Left ventricle myocardium inferior (tissue), 1 donor: Measurements from ENCODE around the gene NRP2. TPM values are rescaled to one million over a fixed set of nuclear protein-coding genes. Genes with fewer than 3 reads are reported as not detected.

ENCODE experiments used
- DNase-seq: peaks from one replicate; pipeline ENCODE4 v3.0.0-alpha.2; 2020
- H3K27ac ChIP-seq: fragments of 200-600 bp; replicated peaks from 2 replicates; pipeline ENCODE4 v1.8.0; 2021
- H3K27me3 ChIP-seq: fragments of 200-600 bp; 2 replicates; pipeline ENCODE4 v1.8.0; 2021; ENCODE audit warnings: low read depth
- H3K36me3 ChIP-seq: fragments of 200-600 bp; 2 replicates; pipeline ENCODE4 v1.8.0; 2021
- H3K4me1 ChIP-seq: fragments of 200-600 bp; 2 replicates; pipeline ENCODE4 v1.8.0; 2021
- H3K4me3 ChIP-seq: fragments of 200-600 bp; 2 replicates; pipeline ENCODE4 v1.8.0; 2021; ENCODE audit warnings: mild to moderate bottlenecking, moderate library complexity
- H3K9me3 ChIP-seq: fragments of 200-600 bp; replicated peaks from 2 replicates; pipeline ENCODE4 v1.8.0; 2021
- intact Hi-C: fragments of 100-400 bp; cut with micrococcal nuclease; formaldehyde crosslinking; loops from one replicate; pipeline ENCODE4 v1.11.0; 2022
- total RNA-seq: library from RNA; stranded (reverse); fragmentation: NEBNext Ultra II Directional; extraction: Animal tissue kit (Norgen Biotek cat#: 25700); gene quantifications from one replicate; pipeline ENCODE4 v1.2.1, GENCODE V29; 2021
- TF ChIP-seq, protein P1 (sequence below): fragments of 200-600 bp; IDR thresholded peaks from 2 replicates; pipeline ENCODE4 v1.8.0; 2021; ENCODE audit warnings: antibody characterized with exemption, mild to moderate bottlenecking, borderline replicate concordance
- donor health status: DM: no; HTN: yes; CAD: no; lungs with severe emphysema.

The NRP2 gene
- total RNA-seq, 1 donor from 2014 or later: 7.6 TPM

- Histone ChIP-seq H3K9me3 (no peaks in the 10 kb centered on the region), H3K4me1 (no peaks in the 10 kb centered on the region), H3K36me3 (peaks cover 17% of the 10 kb centered on the region), H3K27me3 (no peaks in the 10 kb centered on the region), H3K4me3 (no peak overlapping the region), H3K27ac (no peak overlapping the region)
- TF ChIP-seq, protein P1, sequence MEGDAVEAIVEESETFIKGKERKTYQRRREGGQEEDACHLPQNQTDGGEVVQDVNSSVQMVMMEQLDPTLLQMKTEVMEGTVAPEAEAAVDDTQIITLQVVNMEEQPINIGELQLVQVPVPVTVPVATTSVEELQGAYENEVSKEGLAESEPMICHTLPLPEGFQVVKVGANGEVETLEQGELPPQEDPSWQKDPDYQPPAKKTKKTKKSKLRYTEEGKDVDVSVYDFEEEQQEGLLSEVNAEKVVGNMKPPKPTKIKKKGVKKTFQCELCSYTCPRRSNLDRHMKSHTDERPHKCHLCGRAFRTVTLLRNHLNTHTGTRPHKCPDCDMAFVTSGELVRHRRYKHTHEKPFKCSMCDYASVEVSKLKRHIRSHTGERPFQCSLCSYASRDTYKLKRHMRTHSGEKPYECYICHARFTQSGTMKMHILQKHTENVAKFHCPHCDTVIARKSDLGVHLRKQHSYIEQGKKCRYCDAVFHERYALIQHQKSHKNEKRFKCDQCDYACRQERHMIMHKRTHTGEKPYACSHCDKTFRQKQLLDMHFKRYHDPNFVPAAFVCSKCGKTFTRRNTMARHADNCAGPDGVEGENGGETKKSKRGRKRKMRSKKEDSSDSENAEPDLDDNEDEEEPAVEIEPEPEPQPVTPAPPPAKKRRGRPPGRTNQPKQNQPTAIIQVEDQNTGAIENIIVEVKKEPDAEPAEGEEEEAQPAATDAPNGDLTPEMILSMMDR: no peak
- DNase-seq: no peak
- intact Hi-C loops: no loop called here
Observed at GRCh38 chr2:205744074-205744591, 61.8 kb downstream of the NRP2 start.

DNA sequence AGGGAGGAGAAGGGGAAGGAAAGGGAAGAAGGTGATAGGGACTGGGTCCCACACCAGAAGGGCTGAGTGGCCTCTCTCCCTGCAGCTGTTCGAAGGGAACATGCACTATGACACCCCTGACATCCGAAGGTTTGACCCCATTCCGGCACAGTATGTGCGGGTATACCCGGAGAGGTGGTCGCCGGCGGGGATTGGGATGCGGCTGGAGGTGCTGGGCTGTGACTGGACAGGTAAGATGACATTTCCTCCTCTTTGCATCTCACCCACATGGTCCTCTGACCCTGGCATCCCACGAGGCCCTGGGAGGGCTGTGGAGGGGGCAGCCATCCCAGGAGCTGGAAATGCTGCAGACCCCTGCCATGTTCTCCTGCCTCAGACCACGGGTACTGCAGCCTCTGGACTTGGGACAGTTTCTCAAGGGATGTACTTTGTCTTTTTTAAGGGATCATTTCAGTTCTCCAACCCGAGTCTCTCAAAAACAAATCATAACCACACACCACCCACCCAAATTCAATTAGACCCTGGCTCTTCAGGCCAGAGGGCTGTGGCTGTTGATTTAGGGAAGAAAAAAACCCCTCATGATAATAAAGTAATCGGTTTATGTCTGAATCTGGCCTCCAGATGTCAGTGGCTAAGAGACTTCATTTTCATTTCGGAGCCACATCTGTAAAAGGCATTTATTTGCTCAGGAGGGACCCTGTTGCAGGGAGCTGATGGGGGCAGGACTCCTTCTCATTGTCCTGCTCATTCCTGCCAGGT, 63.5 kb downstream of the NRP2 start:
- no peak for DNase-seq
- no peak overlapping the region for H3K4me3 ChIP-seq
- H3K27me3 ChIP-seq: no peaks in the 10 kb centered on the region
- no peaks in the 10 kb centered on the region for H3K9me3 ChIP-seq
- H3K36me3 ChIP-seq: peaks cover 11% of the 10 kb centered on the region
- H3K4me1 ChIP-seq: no peaks in the 10 kb centered on the region
- TF ChIP-seq, protein P1: no peak
- intact Hi-C loops: no loop called here
- no peak overlapping the region for H3K27ac ChIP-seq

- intact Hi-C loops: no loop called here
- DNase-seq: no peak
- H3K4me1 ChIP-seq: no peaks in the 10 kb centered on the region
- no peak overlapping the region for H3K4me3 ChIP-seq
- TF ChIP-seq, protein P1: no peak
- no peaks in the 10 kb centered on the region for H3K9me3 ChIP-seq
- H3K36me3 ChIP-seq: peaks cover 9% of the 10 kb centered on the region
- H3K27ac ChIP-seq: no peak overlapping the region
- no peaks in the 10 kb centered on the region for H3K27me3 ChIP-seq
Observed at GRCh38 chr2:205746420-205746785, 64.1 kb downstream of the NRP2 start.

DNA sequence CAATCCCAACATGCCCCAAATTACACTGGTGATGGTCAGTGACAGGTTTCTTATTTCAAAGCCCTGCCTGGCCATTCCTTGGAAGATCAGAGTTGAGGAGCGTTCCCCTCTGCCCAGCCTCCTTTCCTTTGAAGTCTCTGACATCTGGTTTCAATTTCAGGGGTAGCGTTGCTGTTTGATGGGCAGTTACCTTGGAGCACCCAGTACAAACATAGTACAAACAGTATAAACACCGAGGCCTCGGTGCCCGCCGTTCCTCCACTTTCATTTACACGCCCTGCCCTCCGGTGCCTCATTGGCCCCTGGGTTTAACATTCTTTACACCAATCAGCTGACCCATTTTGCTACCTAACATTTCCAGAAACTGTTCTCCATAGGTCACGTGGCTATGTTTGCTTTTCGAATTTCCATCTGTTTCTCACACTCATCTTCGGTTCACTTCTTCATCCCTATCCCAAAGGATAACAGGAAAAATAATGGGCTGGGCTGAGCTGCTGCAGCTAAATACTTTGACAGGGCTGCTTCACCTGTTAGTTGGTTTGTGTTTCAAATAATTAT, 65.6 kb downstream of the NRP2 start:
- no peak overlapping the region for H3K27ac ChIP-seq
- H3K36me3 ChIP-seq: peaks cover 9% of the 10 kb centered on the region
- no peaks in the 10 kb centered on the region for H3K27me3 ChIP-seq
- DNase-seq: no peak
- H3K4me3 ChIP-seq: no peak overlapping the region
- H3K9me3 ChIP-seq: no peaks in the 10 kb centered on the region
- TF ChIP-seq, protein P1: no peak
- intact Hi-C loops: no loop called here
- no peaks in the 10 kb centered on the region for H3K4me1 ChIP-seq

- no peaks in the 10 kb centered on the region for H3K27me3 ChIP-seq
- peaks cover 3% of the 10 kb centered on the region for H3K36me3 ChIP-seq
- TF ChIP-seq, protein P1: no peak
- intact Hi-C loops: no loop called here
- no peak overlapping the region for H3K4me3 ChIP-seq
- no peaks in the 10 kb centered on the region for H3K9me3 ChIP-seq
- no peak overlapping the region for H3K27ac ChIP-seq
- no peaks in the 10 kb centered on the region for H3K4me1 ChIP-seq
- DNase-seq: no peak
Observed at GRCh38 chr2:205748639-205749038, 66.3 kb downstream of the NRP2 start.
